ENCODE results near the gene KAZN.

KAZN gene

GRCh38 chr1:14713077-14713476 lies 114.6 kb downstream of the KAZN start:
- Histone ChIP-seq H3K4me2 (ENCODE audit: low read length) (no peak overlapping the region), H3K4me3 (ENCODE audit: low read length) (no peak overlapping the region), H3F3A (ENCODE audit: control insufficient read depth, insufficient read depth) (no peaks in the 10 kb centered on the region), H3K9me2 (replicated peaks; ENCODE audit: control insufficient read depth, low read length) (no peaks in the 10 kb centered on the region), H3K27ac (ENCODE audit: low read depth, low read length) (no peak overlapping the region), H3K79me2 (ENCODE audit: control insufficient read depth, low read length) (no peaks in the 10 kb centered on the region), H3K27me3 (ENCODE audit: control insufficient read depth, low read length) (no peaks in the 10 kb centered on the region), H3K36me3 (ENCODE audit: control insufficient read depth, low read length) (peaks cover 16% of the 10 kb centered on the region), H3K4me1 (ENCODE audit: control insufficient read depth, low read length) (peaks cover 16% of the 10 kb centered on the region), H3K9me3 (ENCODE audit: control insufficient read depth, insufficient read depth, low read length) (peaks cover under 1% of the 10 kb centered on the region; the same call in 1 of the 2 replicates), H4K20me1 (ENCODE audit: control insufficient read depth, insufficient read depth, low read depth, low read length) (no peaks in the 10 kb centered on the region)
- TF ChIP-seq, protein P1, sequence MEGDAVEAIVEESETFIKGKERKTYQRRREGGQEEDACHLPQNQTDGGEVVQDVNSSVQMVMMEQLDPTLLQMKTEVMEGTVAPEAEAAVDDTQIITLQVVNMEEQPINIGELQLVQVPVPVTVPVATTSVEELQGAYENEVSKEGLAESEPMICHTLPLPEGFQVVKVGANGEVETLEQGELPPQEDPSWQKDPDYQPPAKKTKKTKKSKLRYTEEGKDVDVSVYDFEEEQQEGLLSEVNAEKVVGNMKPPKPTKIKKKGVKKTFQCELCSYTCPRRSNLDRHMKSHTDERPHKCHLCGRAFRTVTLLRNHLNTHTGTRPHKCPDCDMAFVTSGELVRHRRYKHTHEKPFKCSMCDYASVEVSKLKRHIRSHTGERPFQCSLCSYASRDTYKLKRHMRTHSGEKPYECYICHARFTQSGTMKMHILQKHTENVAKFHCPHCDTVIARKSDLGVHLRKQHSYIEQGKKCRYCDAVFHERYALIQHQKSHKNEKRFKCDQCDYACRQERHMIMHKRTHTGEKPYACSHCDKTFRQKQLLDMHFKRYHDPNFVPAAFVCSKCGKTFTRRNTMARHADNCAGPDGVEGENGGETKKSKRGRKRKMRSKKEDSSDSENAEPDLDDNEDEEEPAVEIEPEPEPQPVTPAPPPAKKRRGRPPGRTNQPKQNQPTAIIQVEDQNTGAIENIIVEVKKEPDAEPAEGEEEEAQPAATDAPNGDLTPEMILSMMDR (IDR thresholded peaks at IDR 0.05; ENCODE audit: low read depth, low read length, poor library complexity, severe bottlenecking): no peak
- no peak for TF ChIP-seq EZH2phosphoT487 (IDR thresholded peaks at IDR 0.05; ENCODE audit: borderline replicate concordance, low read length)

DNA sequence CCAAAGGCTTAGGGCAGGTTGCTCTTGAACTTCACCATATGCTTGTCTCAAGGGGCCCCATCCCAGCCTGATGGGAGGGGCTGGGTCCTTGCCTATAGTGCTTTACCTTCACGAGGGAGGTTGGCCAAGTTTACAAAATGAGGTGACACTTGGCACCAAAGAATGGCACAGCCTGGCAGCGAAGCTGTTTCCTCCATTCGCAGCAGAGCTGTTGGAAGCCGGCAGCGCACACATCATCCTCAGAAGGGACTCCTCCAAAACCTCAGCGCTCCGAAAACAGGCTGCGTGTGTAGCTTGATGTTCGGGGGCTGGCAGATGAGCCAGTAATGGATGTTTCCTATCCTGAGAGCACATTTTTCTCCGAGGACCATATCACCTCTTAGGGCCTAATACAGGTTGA lies 116.8 kb downstream of the KAZN start:
- peaks cover 16% of the 10 kb centered on the region for H3K4me1 ChIP-seq (ENCODE audit: control insufficient read depth, low read length)
- H3K9me2 ChIP-seq (replicated peaks; ENCODE audit: control insufficient read depth, low read length): no peaks in the 10 kb centered on the region
- H3K27me3 ChIP-seq (ENCODE audit: control insufficient read depth, low read length): no peaks in the 10 kb centered on the region
- no peaks in the 10 kb centered on the region for H3K9me3 ChIP-seq (ENCODE audit: control insufficient read depth, insufficient read depth, low read length)
- no peak for TF ChIP-seq EZH2phosphoT487 (IDR thresholded peaks at IDR 0.05; ENCODE audit: borderline replicate concordance, low read length)
- TF ChIP-seq, protein P1 (IDR thresholded peaks at IDR 0.05; ENCODE audit: low read depth, low read length, poor library complexity, severe bottlenecking): no peak
- H3F3A ChIP-seq (ENCODE audit: control insufficient read depth, insufficient read depth): no peaks in the 10 kb centered on the region
- no peak overlapping the region for H3K4me2 ChIP-seq (ENCODE audit: low read length)
- H3K4me3 ChIP-seq (ENCODE audit: low read length): no peak overlapping the region
- H3K79me2 ChIP-seq (ENCODE audit: control insufficient read depth, low read length): no peaks in the 10 kb centered on the region
- no peak overlapping the region for H3K27ac ChIP-seq (ENCODE audit: low read depth, low read length)
- H4K20me1 ChIP-seq (ENCODE audit: control insufficient read depth, insufficient read depth, low read depth, low read length): no peaks in the 10 kb centered on the region
- no peaks in the 10 kb centered on the region for H3K36me3 ChIP-seq (ENCODE audit: control insufficient read depth, low read length)

DNA sequence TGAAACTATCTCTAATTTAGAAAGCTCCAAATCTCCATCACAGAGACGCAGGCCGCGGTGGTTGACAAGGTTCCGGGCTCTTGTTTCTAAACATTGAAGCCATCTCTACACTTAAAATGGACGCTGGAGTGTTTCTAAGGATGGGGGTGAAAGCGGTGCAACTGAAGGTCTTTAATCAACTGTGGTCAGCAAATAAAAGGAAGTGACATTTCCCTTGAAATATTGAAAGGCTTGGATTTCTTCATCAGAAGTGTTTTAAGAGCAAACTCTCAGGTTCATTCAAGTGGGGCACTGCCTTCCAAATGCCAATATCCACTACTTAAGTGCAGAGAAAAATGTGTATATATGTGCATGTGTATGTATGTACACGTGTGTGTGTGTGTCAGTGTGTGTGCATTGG lies 117.3 kb downstream of the KAZN start:
- H3K4me2 ChIP-seq (ENCODE audit: low read length): no peak overlapping the region
- no peak for TF ChIP-seq EZH2phosphoT487 (IDR thresholded peaks at IDR 0.05; ENCODE audit: borderline replicate concordance, low read length)
- TF ChIP-seq, protein P1 (IDR thresholded peaks at IDR 0.05; ENCODE audit: low read depth, low read length, poor library complexity, severe bottlenecking): no peak
- H3K9me3 ChIP-seq (ENCODE audit: control insufficient read depth, insufficient read depth, low read length): no peaks in the 10 kb centered on the region
- no peaks in the 10 kb centered on the region for H3K9me2 ChIP-seq (replicated peaks; ENCODE audit: control insufficient read depth, low read length)
- H3K4me1 ChIP-seq (ENCODE audit: control insufficient read depth, low read length): peaks cover 16% of the 10 kb centered on the region
- H3K79me2 ChIP-seq (ENCODE audit: control insufficient read depth, low read length): no peaks in the 10 kb centered on the region
- no peak overlapping the region for H3K27ac ChIP-seq (ENCODE audit: low read depth, low read length)
- H3K4me3 ChIP-seq (ENCODE audit: low read length): no peak overlapping the region
- no peaks in the 10 kb centered on the region for H3F3A ChIP-seq (ENCODE audit: control insufficient read depth, insufficient read depth)
- H4K20me1 ChIP-seq (ENCODE audit: control insufficient read depth, insufficient read depth, low read depth, low read length): no peaks in the 10 kb centered on the region
- H3K36me3 ChIP-seq (ENCODE audit: control insufficient read depth, low read length): no peaks in the 10 kb centered on the region
- H3K27me3 ChIP-seq (ENCODE audit: control insufficient read depth, low read length): no peaks in the 10 kb centered on the region
